LoVo (cell line): Measurements from ENCODE around the gene SYCE1L.
"Not testable (repeated sequence)": the region's sequence is repeated elsewhere in the genome, so short reads cannot be mapped to it uniquely, and the experiment has no call there.

Experiments used
- DNase-seq: peaks from one replicate; pipeline ENCODE4 v3.0.0-alpha.2; 2016; ENCODE audit warnings: low spot score

Gene SYCE1L

GRCh38 chr16:77199211-77199610, at the start of gene SYCE1L:
SYCE1L (plus strand) TSS chr16:77199408; CDS start chr16:77199452, 44 bp downstream.
- DNase-seq: no peak

- no peak for DNase-seq
Observed at GRCh38 chr16:77157346-77158058, 41.7 kb upstream of the SYCE1L start.

- no peak for DNase-seq
Observed at GRCh38 chr16:77158293-77158692, 40.9 kb upstream of the SYCE1L start.

GRCh38 chr16:77165006-77165405, 34.2 kb upstream of the SYCE1L start:
- no peak for DNase-seq

GRCh38 chr16:77165536-77166236, 33.5 kb upstream of the SYCE1L start:
- DNase-seq: not testable (repeated sequence)

GRCh38 chr16:77166726-77167125, 32.5 kb upstream of the SYCE1L start:
- no peak for DNase-seq

- no peak for DNase-seq
Observed at GRCh38 chr16:77168901-77169300, 30.3 kb upstream of the SYCE1L start.

GRCh38 chr16:77169650-77170236, 29.5 kb upstream of the SYCE1L start:
- DNase-seq: no peak

- DNase-seq: no peak
Observed at GRCh38 chr16:77170805-77171204, 28.4 kb upstream of the SYCE1L start.

GRCh38 chr16:77171745-77172635, 27.2 kb upstream of the SYCE1L start:
- peak; percentile 50 for DNase-seq

GRCh38 chr16:77172951-77173350, 26.3 kb upstream of the SYCE1L start:
- DNase-seq: no peak

- DNase-seq: no peak
Observed at GRCh38 chr16:77183137-77183536, 16.1 kb upstream of the SYCE1L start.

GRCh38 chr16:77186298-77186697, 12.9 kb upstream of the SYCE1L start:
- DNase-seq: not testable (repeated sequence)

- no peak for DNase-seq
Observed at GRCh38 chr16:77190190-77190477, 9.1 kb upstream of the SYCE1L start.

- DNase-seq: peak; percentile 96
Observed at GRCh38 chr16:77190478-77191258, 8.5 kb upstream of the SYCE1L start, which contains the start of gene MON1B. MON1B (plus strand) TSS chr16:77191190; CDS start chr16:77191486, 296 bp downstream.

- DNase-seq: no peak
Observed at GRCh38 chr16:77191259-77191969, 7.8 kb upstream of the SYCE1L start.

- DNase-seq: no peak
Observed at GRCh38 chr16:77193377-77193776, 5.8 kb upstream of the SYCE1L start.

- DNase-seq: no peak
Observed at GRCh38 chr16:77194295-77195231, 4.6 kb upstream of the SYCE1L start.

GRCh38 chr16:77195411-77195810, 3.8 kb upstream of the SYCE1L start:
- DNase-seq: no peak

- DNase-seq: no peak
Observed at GRCh38 chr16:77197747-77198146, 1.5 kb upstream of the SYCE1L start.
